Measurements from ENCODE around the gene LIMS2. TPM values are rescaled to one million over a fixed set of nuclear protein-coding genes. Genes with fewer than 3 reads are reported as not detected.

Gene LIMS2
- total RNA-seq, 2 donors from 2014 or later, result 80.2 to 91.7 TPM

- Histone ChIP-seq H3K36me3 (peaks cover 50% of the 10 kb centered on the region), H3K27me3 (no peaks in the 10 kb centered on the region), H3K27ac (no peak overlapping the region), H3K4me1 (peaks cover 0 to 12% of the 10 kb centered on the region in 2 donors), H3K4me3 (no peak overlapping the region), H3K9me3 (no peaks in the 10 kb centered on the region)
- no peak for TF ChIP-seq CTCF (IDR thresholded peaks at IDR 0.05)
- no peak for DNase-seq (ENCODE audit: low spot score)
These were observed 44.2 kb upstream of the LIMS2 start for GRCh38 chr2:127719301-127720218.

DNA sequence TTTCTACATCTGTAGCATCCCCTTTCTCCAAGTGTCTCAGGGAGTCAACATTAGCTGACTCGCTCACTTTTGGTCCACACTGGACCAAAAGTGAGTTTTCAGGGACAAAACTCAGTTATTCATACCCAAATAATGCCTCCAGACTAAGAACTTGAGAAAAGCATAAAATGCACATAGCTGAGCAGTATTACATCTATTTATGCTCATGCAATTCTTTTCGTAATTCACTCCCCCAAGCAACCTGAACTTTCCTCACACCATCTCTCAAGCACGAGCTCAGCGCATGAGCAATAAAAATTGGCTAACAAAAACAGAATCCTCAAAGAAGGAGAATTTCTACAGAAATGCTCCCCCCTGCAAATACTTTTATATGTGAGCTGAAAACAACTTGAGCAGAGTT, 42.9 kb upstream of the LIMS2 start:
- H3K9me3 ChIP-seq, result no peaks in the 10 kb centered on the region
- H3K4me3 ChIP-seq, result no peak overlapping the region
- no peak overlapping the region for H3K27ac ChIP-seq
- peaks cover 0 to 9% of the 10 kb centered on the region in 2 donors for H3K4me1 ChIP-seq
- no peaks in the 10 kb centered on the region for H3K27me3 ChIP-seq
- H3K36me3 ChIP-seq, result peaks cover 57% of the 10 kb centered on the region
- DNase-seq (ENCODE audit: low spot score), result no peak
- no peak for TF ChIP-seq CTCF (IDR thresholded peaks at IDR 0.05)

GRCh38 chr2:127715778-127716449, 40.6 kb upstream of the LIMS2 start:
- Histone ChIP-seq H3K4me1 (no peaks in the 10 kb centered on the region), H3K36me3 (peaks cover 43% of the 10 kb centered on the region), H3K27ac (no peak overlapping the region), H3K9me3 (no peaks in the 10 kb centered on the region), H3K4me3 (no peak overlapping the region), H3K27me3 (no peaks in the 10 kb centered on the region)
- no peak for TF ChIP-seq CTCF (IDR thresholded peaks at IDR 0.05)
- DNase-seq (ENCODE audit: low spot score), result no peak

DNA sequence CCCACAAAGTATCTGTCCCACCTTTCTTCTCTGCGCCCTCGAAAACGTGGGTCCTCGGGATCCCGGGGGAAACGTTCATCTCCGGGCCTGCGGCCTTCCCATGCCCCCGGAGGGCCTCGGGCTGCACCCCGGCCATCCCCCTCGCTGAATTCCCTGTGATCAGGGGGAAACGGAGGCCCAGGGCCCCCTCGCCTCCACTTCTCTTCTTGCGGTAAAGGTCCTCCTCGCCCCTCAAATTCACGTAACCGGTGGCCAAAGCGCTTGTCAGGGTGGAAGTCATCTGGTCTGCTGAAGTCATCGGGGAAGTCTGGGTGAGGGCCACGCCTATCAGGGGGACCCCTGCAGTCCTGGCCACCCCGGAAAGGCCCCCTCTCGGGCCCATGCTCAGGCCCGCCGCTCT, 38.2 kb upstream of the LIMS2 start:
- Histone ChIP-seq H3K27ac (no peak overlapping the region), H3K4me3 (no peak overlapping the region), H3K36me3 (peaks cover 32% of the 10 kb centered on the region)

GRCh38 chr2:127712999-127713398, 37.7 kb upstream of the LIMS2 start:
- Histone ChIP-seq H3K27ac (no peak overlapping the region), H3K9me3 (no peaks in the 10 kb centered on the region), H3K36me3 (peaks cover 32% of the 10 kb centered on the region), H3K4me3 (no peak overlapping the region), H3K27me3 (no peaks in the 10 kb centered on the region), H3K4me1 (peaks cover 0 to 4% of the 10 kb centered on the region in 2 donors)
- no peak for TF ChIP-seq CTCF (IDR thresholded peaks at IDR 0.05)
- DNase-seq (ENCODE audit: low spot score), result no peak

More for the DNA sequence above, 38.2 kb upstream of the LIMS2 start:
- Histone ChIP-seq H3K27me3 (no peaks in the 10 kb centered on the region), H3K9me3 (no peaks in the 10 kb centered on the region), H3K4me1 (peaks cover 0 to 4% of the 10 kb centered on the region in 2 donors)
- no peak for TF ChIP-seq CTCF (IDR thresholded peaks at IDR 0.05)
- DNase-seq (ENCODE audit: low spot score), result no peak
